Measurements from ENCODE around the gene RPGR. TPM values are rescaled to one million over a fixed set of nuclear protein-coding genes. Genes with fewer than 3 reads are reported as not detected.

Gene RPGR, protein sequence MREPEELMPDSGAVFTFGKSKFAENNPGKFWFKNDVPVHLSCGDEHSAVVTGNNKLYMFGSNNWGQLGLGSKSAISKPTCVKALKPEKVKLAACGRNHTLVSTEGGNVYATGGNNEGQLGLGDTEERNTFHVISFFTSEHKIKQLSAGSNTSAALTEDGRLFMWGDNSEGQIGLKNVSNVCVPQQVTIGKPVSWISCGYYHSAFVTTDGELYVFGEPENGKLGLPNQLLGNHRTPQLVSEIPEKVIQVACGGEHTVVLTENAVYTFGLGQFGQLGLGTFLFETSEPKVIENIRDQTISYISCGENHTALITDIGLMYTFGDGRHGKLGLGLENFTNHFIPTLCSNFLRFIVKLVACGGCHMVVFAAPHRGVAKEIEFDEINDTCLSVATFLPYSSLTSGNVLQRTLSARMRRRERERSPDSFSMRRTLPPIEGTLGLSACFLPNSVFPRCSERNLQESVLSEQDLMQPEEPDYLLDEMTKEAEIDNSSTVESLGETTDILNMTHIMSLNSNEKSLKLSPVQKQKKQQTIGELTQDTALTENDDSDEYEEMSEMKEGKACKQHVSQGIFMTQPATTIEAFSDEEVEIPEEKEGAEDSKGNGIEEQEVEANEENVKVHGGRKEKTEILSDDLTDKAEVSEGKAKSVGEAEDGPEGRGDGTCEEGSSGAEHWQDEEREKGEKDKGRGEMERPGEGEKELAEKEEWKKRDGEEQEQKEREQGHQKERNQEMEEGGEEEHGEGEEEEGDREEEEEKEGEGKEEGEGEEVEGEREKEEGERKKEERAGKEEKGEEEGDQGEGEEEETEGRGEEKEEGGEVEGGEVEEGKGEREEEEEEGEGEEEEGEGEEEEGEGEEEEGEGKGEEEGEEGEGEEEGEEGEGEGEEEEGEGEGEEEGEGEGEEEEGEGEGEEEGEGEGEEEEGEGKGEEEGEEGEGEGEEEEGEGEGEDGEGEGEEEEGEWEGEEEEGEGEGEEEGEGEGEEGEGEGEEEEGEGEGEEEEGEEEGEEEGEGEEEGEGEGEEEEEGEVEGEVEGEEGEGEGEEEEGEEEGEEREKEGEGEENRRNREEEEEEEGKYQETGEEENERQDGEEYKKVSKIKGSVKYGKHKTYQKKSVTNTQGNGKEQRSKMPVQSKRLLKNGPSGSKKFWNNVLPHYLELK
- 10 to 100 TPM in 1 of 2 donors, 1 to 10 TPM in 1; 5.9 to 12.4 TPM for total RNA-seq
- long read RNA-seq, full-length matches to known transcripts = 6 of 27 reads
- long read RNA-seq, partial matches to known transcripts = 14 of 27 reads
- long read RNA-seq, other reads (novel, unspliced or antisense) = 7 of 27 reads

DNA sequence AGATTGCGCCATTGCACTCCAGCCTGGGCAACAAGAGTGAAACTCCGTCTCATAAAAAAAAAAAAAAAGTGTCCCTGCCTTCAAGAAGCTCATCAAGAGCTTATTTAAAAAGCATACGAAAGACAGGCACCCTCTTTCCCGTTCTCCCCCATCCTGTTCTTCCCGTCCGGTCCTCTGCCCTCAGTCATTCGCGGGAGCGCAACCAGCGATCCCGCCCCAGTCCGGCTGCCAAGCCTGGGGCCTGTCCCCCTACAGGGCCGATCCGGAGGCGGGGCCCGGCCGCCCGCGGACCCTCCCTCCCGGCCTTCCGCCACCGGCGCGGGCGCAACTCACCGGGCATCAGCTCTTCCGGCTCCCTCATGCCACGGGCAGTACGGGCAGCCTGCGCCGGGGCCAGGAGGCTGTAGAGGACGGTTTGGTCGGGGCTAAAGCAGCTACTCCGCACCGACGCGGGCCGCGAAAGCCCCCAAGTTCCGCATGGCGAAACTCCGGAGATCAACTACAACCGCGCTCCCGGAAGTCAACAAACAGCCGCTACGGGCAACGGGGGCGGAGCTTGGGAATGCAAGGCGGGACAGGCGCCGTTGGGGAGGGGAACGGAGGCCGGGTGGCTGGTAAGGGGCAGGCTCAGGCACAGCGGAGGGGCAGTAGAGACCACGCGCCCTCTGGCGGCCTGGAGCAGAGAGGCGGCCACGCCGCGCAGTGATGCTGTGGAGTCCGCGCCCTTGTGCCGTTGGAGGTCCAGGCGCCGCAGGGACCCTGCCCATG is at the start of gene RPGR:
RPGR (minus strand) TSS at position 503 of the 768 bp plus-strand sequence; CDS start at position 361, 142 bp downstream.
- intact Hi-C loops (cut with DNase I) = no loop called here
- ATAC-seq = peak; percentile 98 to 99
- DNase-seq = peak; percentile 94

DNA sequence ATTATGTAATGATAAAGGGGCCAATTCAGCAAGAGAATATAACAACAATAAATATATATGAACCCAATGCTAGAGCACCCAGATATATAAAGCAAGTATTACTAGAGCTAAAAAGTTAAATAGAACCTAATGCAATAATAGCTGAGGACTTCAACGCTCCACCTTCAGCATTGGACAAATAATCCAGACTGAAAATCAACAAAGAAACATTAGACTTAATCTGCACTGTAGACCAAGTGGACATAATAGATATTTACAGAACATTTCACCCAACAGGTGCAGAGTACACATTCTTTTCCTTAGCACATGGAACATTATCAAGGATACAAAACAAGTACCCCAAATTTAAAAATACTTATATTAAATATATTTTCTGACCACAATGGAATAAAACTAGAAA is 49.4 kb upstream of the RPGR start:
- DNase-seq (no peak), ATAC-seq (no peak)
- intact Hi-C loops (cut with DNase I) = no loop called here

DNA sequence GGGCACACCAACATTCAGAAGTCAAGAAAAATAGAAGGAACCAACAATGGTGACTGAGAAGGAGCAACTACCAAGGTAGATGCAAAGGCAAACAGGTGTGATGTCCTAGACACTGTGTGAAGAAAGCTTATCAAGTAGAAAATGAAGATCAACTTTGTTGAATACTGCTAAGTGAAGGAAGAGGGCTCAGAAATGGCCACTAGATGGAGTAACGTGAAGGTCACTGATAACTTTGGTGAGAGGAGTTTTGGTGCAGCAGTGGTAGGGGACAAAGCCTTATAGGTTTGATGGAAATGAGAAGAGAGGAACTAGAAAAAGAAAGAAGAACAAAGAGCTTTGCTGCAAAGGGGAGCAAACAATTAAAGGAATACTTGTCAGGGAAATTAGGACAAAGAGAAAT is 48.6 kb upstream of the RPGR start:
- intact Hi-C loops (cut with DNase I) = no loop called here
- ATAC-seq (no peak), DNase-seq (no peak)

DNA sequence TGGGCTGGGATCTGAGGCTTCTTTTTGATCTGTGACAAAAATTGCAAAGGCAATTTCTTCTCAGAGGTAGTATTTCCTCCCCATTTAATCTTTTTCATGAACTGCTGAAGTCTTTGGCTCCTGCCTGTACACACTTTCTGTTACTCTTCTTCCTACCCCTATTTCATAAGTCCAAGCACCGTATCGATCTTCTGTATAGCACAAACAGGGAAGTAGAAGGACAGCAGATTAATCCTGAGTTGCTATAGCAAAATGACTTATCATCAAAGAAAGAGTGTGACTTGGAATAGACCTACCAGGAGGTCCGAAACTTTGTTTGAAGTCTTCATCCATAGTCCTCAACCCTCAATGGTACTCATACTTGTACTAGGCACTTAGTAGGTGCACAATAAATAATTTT is 47.1 kb upstream of the RPGR start:
- ATAC-seq = no peak

DNA sequence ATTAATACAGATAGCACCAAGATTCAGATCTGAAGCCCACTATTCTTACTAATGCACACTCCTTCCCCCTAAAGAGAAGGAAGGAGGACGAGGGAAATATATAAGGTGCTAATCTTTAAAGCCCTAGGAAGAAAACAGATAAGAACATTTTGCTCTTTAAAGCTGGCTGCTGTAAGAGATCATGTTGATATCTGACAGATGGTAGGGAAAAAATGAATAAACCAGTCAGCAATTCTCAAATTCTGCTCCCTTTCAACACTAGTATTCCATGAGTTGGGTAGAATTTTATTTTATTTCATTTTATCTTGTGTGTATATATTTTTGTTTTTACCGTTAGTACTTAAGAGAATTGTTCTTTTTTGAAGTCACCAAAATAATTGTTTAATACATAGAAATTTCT is 44.3 kb upstream of the RPGR start:
- intact Hi-C loops (cut with DNase I) = no loop called here
- no peak for ATAC-seq

More for the DNA sequence above, 47.1 kb upstream of the RPGR start:
- intact Hi-C loops (cut with DNase I) = no loop called here
- DNase-seq = no peak

DNA sequence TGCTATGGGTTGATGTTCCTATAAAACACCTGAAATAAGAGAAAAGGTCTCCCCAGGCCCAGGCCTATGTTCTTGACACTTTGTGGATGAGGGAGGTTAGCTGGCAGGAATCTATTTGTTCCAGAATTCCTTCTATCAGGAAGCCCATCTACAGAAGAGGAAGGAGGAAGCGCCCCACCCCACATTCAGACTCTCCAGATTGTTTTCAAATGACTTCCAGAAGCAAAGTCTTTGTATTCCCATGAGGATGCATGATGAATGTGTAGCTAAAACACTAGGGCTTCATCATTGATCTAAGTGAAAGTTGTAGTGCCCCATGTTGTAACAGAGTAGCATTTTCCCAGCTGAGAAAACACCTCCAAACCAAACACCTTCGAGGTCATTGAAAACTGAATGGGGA is 41.5 kb upstream of the RPGR start:
- no peak for DNase-seq
- intact Hi-C loops (cut with DNase I) = no loop called here
- no peak for ATAC-seq

More for the DNA sequence above, 44.3 kb upstream of the RPGR start:
- no peak for DNase-seq

DNA sequence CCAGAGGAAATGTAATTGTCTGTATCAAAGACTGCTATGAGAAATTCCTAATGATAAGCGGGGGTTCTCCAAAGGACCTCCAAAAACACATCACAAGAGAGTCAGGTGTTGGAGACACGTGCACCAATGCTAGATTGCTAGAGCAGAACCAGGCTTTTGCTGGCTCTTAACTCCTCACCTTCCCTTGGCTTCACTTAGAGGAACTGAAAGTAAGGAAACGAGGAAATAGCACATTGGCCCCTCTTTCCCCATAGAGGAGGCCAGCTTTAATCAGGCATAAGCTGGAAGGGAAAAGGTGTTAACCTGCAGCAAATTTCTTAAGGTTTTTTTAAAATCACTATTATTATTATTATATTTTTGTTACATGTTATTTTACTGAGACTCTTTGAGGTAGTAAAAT is 38.6 kb upstream of the RPGR start:
- intact Hi-C loops (cut with DNase I) = no loop called here
- ATAC-seq (no peak), DNase-seq (no peak)

DNA sequence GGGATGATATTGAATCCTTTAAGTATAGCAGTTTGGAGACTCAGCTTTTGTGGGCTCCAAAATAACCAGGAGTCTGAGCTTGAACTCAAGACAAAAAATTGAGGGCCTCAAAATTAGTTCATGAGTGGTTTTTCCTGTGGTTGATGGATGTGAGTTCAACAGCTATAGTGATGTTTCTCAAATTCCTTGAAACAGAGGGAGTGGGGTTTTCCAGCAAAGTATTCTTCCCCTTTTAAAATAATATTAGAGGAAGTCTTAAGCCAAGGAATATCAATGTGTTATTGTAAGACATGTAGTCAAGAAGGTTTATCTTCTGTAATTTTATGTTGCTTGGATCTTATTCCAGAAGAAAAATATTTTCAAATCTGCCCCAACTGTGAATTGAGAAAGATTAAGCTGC is 35.7 kb upstream of the RPGR start:
- intact Hi-C loops (cut with DNase I) = no loop called here
- DNase-seq (no peak), ATAC-seq (no peak)

DNA sequence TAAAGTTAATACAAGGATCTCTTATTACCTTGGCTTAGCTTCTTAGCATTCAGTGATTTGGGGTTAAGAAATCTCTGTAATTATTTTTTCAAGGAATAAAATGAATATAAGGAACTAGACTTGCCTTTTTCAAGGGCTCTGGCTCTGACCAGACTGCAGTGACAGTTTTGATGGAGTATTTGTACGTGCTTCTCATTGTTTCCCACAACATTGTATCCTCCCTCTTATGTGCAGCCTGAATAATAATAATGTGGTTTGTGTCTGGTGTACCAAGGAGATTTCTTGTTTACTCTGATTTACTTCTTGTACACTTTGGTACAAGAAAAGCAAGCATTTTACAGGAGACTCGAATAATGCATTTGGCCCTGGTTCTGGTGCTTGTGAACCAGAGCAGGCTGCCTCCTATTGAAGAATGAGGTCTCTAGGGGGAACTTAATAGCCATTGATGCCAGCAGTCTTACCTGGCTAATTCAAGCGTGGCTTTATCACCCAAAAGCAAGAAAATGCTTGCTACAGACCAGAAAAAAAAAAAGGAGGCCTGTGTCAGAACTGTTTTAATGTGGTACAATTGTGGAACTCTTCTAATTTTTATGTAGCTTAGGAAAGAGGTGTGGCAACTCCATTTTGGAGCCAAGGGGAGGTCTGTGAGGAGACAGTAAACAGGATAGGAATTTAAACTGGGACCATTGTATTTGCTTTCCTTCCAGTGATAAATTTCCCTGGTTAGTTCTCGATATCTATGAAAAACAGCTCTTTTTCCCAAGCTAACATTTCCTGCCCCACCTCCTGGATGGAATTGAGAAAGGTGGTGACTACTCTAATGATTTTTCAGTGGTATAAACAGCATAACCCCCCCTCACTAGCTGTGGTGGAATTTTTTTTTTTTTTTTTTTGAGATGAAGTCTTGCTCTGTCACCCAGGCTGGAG is 30.7 kb upstream of the RPGR start:
- no peak for DNase-seq
- intact Hi-C loops (cut with DNase I) = no loop called here
- peak in 1 of 2 donors; percentile 35 for ATAC-seq

DNA sequence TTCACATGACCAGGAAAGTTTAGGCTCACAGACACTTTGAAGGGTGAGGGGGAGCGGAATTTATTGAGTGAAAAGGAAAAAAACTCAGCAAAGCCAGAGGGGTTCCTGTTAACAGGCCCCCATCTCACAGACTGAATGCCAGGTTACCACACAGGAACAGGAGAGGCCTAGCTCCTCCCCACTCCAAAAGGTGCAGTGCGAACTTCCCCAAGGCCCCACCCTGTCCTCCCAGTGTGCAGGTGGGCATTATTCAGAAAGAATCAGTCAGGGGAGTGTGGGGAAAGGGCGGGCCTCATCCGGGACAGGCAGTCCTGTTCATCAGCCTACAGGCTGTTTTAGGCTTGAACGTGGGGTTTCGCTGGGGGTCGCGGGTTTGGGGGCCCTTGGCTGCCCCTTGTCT is 29.1 kb upstream of the RPGR start:
- ATAC-seq = no peak
- no peak for DNase-seq

DNA sequence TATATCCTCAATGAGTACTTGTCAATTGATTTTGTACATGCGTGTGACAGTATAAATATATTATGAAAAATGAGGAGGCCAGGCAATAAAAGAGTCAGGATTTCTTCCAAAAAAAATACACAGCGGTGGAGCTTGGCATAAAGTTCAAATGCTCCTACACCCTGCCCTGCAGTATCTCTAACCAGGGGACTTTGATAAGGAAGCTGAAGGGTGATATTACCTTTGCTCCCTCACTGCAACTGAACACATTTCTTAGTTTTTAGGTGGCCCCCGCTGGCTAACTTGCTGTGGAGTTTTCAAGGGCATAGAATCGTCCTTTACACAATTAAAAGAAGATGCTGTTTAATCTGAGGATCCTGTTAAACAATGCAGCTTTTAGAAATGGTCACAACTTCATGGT is 25.1 kb upstream of the RPGR start, which contains the start of gene OTC:
OTC (plus strand) TSS at position 243 of the 400 bp plus-strand sequence; CDS start at position 336, 93 bp downstream.
- ATAC-seq (no peak), DNase-seq (no peak)
- intact Hi-C loops (cut with DNase I) = no loop called here

More for the DNA sequence above, 29.1 kb upstream of the RPGR start:
- intact Hi-C loops (cut with DNase I) = no loop called here

DNA sequence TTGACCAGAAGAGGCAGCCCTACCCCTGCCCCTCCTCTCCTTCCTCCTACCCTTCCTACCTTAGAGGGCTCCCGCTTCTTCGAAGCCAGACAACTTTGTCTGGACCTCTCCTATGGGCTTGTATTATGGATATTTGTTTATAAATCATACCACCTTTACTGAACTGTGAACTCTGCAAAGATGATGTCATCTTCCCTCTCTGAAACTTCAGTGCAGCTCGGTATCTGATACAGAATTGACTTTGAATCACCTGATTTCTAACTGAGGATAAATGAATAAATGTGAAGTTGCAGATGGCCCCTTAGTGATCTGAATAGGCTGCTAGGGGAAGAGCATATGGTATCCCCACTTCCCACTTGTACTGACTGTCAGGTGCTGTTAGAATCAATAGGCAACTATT is 24.0 kb upstream of the RPGR start:
- ATAC-seq = no peak
- DNase-seq = no peak
- intact Hi-C loops (cut with DNase I) = no loop called here

DNA sequence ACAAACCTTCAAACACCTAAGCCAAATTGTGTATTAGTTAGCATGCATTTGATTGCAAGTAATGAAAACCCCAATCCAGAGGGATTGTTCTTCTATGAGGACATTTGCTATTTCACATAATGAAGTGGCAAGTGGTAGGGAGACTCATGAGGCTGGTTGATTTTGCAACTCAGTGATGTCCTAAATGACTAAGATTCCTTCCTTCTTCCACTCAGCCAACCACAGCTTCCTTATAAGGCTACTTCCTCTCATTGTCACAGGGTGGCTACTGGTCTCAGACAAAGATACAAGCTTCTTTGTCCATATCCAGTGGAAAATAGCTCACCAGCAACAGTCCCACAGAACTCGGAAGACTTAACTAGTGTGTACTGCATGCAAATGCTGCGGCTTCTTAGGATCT is 19.8 kb upstream of the RPGR start:
- ATAC-seq (peak; percentile 44 to 66), DNase-seq (no peak)
- intact Hi-C loops (cut with DNase I) = no loop called here

DNA sequence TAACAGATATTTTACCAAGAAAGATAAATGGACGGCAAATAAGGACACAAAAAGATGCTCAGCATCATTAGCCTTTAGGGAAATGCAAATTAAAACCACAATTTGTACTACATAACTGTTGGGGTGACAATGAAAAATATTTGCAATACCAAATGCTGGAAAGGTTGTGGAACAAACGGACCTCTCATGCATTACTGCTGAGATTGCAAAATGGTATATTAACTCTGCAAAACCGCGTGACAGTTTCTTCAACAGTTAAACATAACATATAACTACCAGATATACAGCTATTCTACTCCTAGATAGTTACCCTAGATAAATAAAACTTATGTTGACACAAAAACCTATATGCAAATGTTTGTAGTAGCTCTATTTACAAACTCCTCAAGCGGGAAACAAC is 18.8 kb upstream of the RPGR start:
- ATAC-seq = no peak
- no peak for DNase-seq
- intact Hi-C loops (cut with DNase I) = no loop called here

DNA sequence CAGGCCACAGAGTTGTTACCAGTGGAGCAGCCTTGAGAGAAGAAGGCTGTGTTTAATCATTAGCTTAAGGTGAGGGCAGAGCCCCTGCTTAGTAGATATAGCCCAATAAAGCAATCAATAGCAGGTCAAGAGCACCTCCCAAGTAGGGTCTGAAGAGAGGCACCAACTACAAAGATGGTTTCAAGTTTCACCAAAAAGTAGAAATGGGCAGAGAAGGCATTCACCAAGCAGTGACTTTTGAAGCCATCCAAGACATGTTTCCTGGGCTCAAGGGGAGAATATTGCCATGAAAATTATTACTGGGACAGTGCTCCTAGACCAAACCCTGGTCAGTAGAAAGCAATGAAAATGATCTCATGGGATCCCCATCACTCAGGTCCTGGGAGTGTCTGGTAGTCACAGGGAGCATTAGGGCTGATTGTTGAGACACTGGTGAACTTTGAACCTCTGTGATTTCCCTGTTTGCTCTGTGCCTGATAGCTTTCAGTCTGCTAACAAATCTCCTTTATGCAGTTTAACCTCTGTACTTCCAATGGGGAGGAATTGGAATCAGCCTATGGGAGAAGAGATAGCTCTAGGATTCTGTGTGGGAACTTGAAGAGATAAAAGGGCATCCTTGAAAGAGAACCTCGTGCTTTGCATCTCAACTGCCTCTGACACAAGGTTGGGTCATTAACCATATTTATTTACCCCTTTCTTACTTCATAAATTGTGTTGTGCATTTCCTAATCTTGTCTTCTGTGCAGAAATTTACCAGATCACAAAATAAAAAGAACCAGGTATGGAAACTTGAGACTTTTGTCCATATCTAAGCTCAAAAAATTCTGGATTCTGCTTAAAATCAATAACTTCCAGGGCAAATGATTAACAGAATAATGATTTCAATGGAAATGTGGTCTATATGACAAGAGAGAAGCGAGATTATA is 15.8 kb upstream of the RPGR start:
- intact Hi-C loops (cut with DNase I) = no loop called here
- no peak for DNase-seq
- no peak for ATAC-seq

DNA sequence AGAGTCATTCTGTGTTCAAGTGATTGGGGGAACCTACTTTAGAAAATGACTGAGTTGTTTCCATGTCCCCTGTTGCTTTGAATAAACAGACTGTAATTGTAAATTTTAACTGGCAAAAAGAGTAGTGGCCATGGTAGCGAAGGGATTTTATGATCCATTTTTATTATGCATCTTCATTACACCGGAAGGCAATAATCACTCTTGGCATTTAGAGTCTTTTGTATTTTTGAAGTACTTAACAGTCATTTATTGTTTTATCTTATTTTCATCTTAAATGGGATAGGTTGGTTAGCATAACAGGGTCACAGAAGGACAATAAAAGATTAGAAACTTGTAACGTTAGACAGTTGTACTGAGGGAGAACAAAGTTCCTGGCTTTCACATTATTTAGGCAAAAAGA is 14.1 kb upstream of the RPGR start:
- DNase-seq (no peak), ATAC-seq (no peak)
- intact Hi-C loops (cut with DNase I) = no loop called here
